Large intestine (tissue), 3 donors: Measurements from ENCODE around the gene NAGLU. TPM values are rescaled to one million over a fixed set of nuclear protein-coding genes. Genes with fewer than 3 reads are reported as not detected.

ENCODE experiments used
- DNase-seq, 2 donors: peaks; one replicate each; pipeline versions ENCODE4 v3.0.0 to v3.0.0-alpha.2; 2013
- H3K27ac ChIP-seq: one replicate; pipeline ENCODE4 v1.5.1; 2013; ENCODE audit warnings: low read length
- H3K27me3 ChIP-seq: 2 replicates; pipeline ENCODE4 v1.6.1; 2013; ENCODE audit warnings: low read length; ENCODE audit not compliant: control insufficient read depth, insufficient read depth
- H3K36me3 ChIP-seq: 2 replicates; pipeline ENCODE4 v1.6.1; 2013; ENCODE audit warnings: low read length; ENCODE audit not compliant: control insufficient read depth, insufficient read depth
- H3K4me1 ChIP-seq: one replicate; pipeline ENCODE4 v1.6.1; 2013; ENCODE audit warnings: low read length; ENCODE audit not compliant: control insufficient read depth, insufficient read depth
- H3K4me3 ChIP-seq: one replicate; pipeline ENCODE4 v1.5.1; 2013; ENCODE audit warnings: low read length
- H3K9me3 ChIP-seq: one replicate; pipeline ENCODE4 v1.6.1; 2013; ENCODE audit warnings: mild to moderate bottlenecking, low read depth, low read length, moderate library complexity; ENCODE audit not compliant: control insufficient read depth
- WGBS: methylation state at CpG from one replicate; pipeline ENCODE4 v1.1.5; 2013; ENCODE audit warnings: low lambda C conversion rate; ENCODE audit not compliant: insufficient coverage; 5-methylcytosine and 5-hydroxymethylcytosine counted together
- polyA plus RNA-seq: library from polyadenylated mRNA; unstranded; fragments of 120-200 nt; gene quantifications from one replicate; pipeline ENCODE4 v1.2.1, GENCODE V29; 2013

The NAGLU gene
- polyA plus RNA-seq, 1 donor: 32.9 TPM

- no CpG with 5 or more reads among the region's 4 CpGs for WGBS
- DNase-seq: no peak
- Histone ChIP-seq H3K36me3 (peaks cover 64% of the 10 kb centered on the region), H3K4me1 (peaks cover 16% of the 10 kb centered on the region), H3K9me3 (no peaks in the 10 kb centered on the region), H3K4me3 (no peak overlapping the region), H3K27me3 (no peaks in the 10 kb centered on the region), H3K27ac (no peak overlapping the region)
Measured at GRCh38 chr17:42573095-42573494, 37.1 kb downstream of the NAGLU start.

GRCh38 chr17:42574463-42574862, 38.4 kb downstream of the NAGLU start:
- H3K4me1 ChIP-seq: peaks cover 5% of the 10 kb centered on the region
- H3K27me3 ChIP-seq: no peaks in the 10 kb centered on the region
- no CpG with 5 or more reads among the region's 3 CpGs for WGBS
- no peaks in the 10 kb centered on the region for H3K9me3 ChIP-seq
- no peak overlapping the region for H3K27ac ChIP-seq
- no peak for DNase-seq
- peaks cover 53% of the 10 kb centered on the region for H3K36me3 ChIP-seq
- H3K4me3 ChIP-seq: no peak overlapping the region

- WGBS: no CpG with 5 or more reads among the region's 18 CpGs
- no peak for DNase-seq
- Histone ChIP-seq H3K36me3 (peaks cover 53% of the 10 kb centered on the region), H3K4me3 (peak overlapping the region; percentile 81), H3K4me1 (peaks cover 5% of the 10 kb centered on the region), H3K27ac (no peak overlapping the region), H3K27me3 (no peaks in the 10 kb centered on the region), H3K9me3 (no peaks in the 10 kb centered on the region)
Measured at GRCh38 chr17:42577140-42577531, 41.1 kb downstream of the NAGLU start.

DNA sequence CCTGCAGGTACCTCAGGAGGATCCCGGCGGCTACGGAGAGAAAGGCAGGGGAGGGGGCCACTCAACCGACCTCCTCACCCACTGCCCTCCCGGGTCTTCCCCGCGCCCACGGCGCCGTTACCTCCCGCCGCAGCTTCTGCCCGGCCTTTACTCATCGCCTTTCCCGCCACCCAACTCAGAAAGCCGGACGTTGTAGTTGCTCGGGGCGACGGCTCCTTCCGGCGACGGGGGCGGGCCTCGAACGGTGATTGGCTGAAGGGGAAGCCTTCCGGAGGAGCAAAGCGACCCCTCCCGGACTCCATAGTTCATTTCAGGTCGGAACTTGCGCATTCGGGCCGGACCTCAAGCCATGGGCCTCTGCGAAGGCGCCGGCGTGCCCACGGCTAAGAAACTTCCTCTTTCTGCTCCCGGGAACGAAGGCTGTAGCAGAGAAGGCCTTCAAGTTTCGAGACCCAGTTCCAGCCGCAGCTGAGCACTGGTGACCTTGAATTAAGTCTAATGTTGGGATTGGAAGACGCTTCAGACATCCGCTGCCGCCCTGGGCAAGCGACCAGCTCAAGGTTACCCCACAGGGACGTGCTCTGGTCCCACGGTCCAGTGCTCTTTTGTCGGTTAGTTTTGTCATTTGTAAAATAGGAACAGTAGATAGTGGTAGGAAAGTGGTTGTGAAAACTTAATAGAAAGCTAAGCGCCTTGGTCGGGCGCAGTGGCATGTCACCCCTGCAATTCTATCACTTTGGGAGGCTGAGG, 41.7 kb downstream of the NAGLU start, which contains the start of gene PSMC3IP:
PSMC3IP (minus strand) TSS at position 198 of the 750 bp plus-strand sequence; CDS start at position 155, 43 bp downstream.
- DNase-seq: peak; percentile 93 to 94
- Histone ChIP-seq H3K9me3 (no peaks in the 10 kb centered on the region), H3K27me3 (no peaks in the 10 kb centered on the region), H3K4me3 (peak within 1 kb of the TSS; percentile 81), H3K4me1 (peaks cover 5% of the 10 kb centered on the region), H3K27ac (peak within 1 kb of the TSS; percentile 72), H3K36me3 (peaks cover 53% of the 10 kb centered on the region)
- no CpG with 5 or more reads among the region's 52 CpGs for WGBS

DNA sequence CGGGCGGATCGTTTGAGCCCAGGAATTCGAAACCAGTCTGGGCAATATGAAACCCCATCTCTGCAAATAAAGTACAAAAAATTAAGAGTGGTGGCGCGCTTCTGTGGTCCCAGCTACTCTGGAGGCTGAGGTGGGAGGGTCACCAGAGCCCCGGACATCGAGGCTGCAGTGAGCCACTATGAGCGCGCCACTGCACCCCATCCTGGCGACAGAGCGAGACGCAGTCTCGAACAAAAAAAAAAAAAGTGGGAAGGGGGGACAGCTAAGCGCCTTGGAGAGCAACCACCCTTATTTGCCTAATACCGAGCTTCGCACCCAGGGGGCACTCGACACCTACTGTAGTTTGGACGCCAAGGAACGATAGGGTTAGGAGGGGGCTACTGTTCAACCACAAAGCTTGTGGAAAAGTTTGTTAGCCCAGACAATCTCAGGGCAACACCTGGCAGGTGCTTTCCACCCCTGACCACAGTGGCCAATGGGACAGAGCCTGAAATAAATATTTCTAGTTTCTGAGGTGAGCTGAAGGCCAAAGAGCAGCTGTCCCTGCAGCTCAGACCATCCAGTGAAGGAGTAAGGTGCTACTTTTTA, 42.3 kb downstream of the NAGLU start:
- Histone ChIP-seq H3K27ac (peak overlapping the region; percentile 72), H3K4me1 (peaks cover 5% of the 10 kb centered on the region), H3K27me3 (no peaks in the 10 kb centered on the region), H3K4me3 (peak overlapping the region; percentile 81), H3K9me3 (no peaks in the 10 kb centered on the region), H3K36me3 (peaks cover 53% of the 10 kb centered on the region)
- DNase-seq: peak; percentile 43 to 70
- 0% methylated on average over 2 of the region's 20 CpGs for WGBS

GRCh38 chr17:42579794-42580551, 43.9 kb downstream of the NAGLU start:
- H3K4me1 ChIP-seq: peaks cover 5% of the 10 kb centered on the region
- no peaks in the 10 kb centered on the region for H3K27me3 ChIP-seq
- H3K9me3 ChIP-seq: no peaks in the 10 kb centered on the region
- DNase-seq: no peak
- H3K36me3 ChIP-seq: peaks cover 55% of the 10 kb centered on the region
- WGBS: no CpG with 5 or more reads among the region's 2 CpGs
- no peak overlapping the region for H3K4me3 ChIP-seq
- no peak overlapping the region for H3K27ac ChIP-seq

DNA sequence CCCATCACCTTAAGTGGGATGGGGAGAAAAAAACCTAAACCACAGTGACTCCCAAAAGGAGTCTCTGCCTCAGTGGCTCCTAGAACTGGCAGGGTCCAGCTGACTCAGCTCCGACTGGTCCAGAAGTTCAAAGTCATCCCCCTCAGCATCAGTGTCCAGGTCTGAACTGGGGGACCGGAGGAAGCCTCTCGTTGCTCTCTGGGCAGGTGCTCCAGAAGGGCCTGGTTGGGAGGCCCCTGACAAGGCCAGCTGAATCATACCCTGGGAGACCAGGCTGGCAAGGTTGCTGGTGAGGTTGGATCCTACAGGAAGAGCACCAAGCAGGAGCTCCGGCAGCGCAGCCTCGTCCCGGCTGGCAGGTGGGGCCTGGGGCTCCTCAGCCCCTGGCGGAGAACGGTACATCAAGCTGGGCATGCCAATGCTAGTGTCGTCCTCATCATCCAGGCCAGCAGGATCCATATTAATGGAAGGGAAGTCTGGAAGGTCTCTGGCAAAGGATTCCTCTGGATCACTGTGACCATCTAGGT, 45.8 kb downstream of the NAGLU start:
- Histone ChIP-seq H3K9me3 (no peaks in the 10 kb centered on the region), H3K4me3 (no peak overlapping the region), H3K36me3 (peaks cover 68% of the 10 kb centered on the region), H3K27me3 (no peaks in the 10 kb centered on the region), H3K4me1 (peaks cover 5% of the 10 kb centered on the region), H3K27ac (no peak overlapping the region)
- no peak for DNase-seq
- WGBS: no CpG with 5 or more reads among the region's 10 CpGs

- Histone ChIP-seq H3K4me3 (no peak overlapping the region), H3K9me3 (no peaks in the 10 kb centered on the region), H3K27me3 (no peaks in the 10 kb centered on the region), H3K4me1 (no peaks in the 10 kb centered on the region), H3K36me3 (peaks cover 89% of the 10 kb centered on the region), H3K27ac (no peak overlapping the region)
- DNase-seq: no peak
- WGBS: no CpG with 5 or more reads among the region's 9 CpGs
Measured at GRCh38 chr17:42584880-42585279, 48.8 kb downstream of the NAGLU start.

- Histone ChIP-seq H3K9me3 (no peaks in the 10 kb centered on the region), H3K36me3 (peaks cover 89% of the 10 kb centered on the region), H3K27me3 (no peaks in the 10 kb centered on the region), H3K4me1 (no peaks in the 10 kb centered on the region), H3K27ac (no peak overlapping the region), H3K4me3 (no peak overlapping the region)
- DNase-seq: no peak
- no CpG with 5 or more reads among the region's 1 CpG for WGBS
Measured at GRCh38 chr17:42585353-42585752, 49.3 kb downstream of the NAGLU start.

DNA sequence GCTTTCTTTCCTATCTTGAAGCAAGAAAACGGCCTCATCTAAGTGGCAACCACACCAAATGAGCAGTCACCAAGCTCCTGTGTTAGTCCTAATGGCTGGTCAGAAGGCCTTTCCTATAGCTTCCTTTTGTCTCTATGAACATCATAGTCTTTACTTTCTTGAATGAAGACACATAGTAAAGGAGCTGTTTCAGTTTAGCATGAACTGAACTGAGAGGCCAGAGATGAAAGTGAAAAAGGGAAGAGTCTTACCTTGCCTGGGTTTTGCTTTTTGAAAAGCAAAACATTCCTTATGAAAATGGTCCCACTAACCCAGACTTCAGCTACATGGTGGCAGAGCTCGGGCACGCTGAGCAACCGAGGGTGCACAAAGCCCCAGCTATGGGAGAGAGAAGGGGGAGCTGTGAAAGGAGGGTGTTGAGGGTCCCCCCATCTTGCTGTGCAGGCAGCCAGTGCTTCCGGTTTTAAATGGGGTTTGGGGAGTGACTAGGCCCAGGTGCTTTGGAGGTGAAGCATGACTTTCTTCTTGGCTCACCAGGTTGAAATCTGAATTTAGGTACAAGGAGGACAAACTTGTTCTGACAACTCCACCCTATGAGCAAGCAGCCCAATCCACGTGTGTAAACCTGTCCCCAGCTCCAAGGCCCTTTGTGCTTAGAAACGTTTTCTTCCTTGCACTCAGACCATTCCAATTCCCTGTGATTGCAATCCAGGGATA, 50.6 kb downstream of the NAGLU start:
- DNase-seq: no peak

More for the DNA sequence above, 50.6 kb downstream of the NAGLU start:
- Histone ChIP-seq H3K36me3 (peaks cover 90% of the 10 kb centered on the region), H3K27me3 (no peaks in the 10 kb centered on the region), H3K4me1 (no peaks in the 10 kb centered on the region), H3K27ac (no peak overlapping the region), H3K4me3 (no peak overlapping the region), H3K9me3 (no peaks in the 10 kb centered on the region)
- WGBS: no CpG with 5 or more reads among the region's 7 CpGs
